ENCODE data around the gene DUSP28. TPM values are rescaled to one million over a fixed set of nuclear protein-coding genes. Genes with fewer than 3 reads are reported as not detected.

DUSP28 gene
- total RNA-seq, 1 experiment from 2014 or later, result 10.7 TPM

DNA sequence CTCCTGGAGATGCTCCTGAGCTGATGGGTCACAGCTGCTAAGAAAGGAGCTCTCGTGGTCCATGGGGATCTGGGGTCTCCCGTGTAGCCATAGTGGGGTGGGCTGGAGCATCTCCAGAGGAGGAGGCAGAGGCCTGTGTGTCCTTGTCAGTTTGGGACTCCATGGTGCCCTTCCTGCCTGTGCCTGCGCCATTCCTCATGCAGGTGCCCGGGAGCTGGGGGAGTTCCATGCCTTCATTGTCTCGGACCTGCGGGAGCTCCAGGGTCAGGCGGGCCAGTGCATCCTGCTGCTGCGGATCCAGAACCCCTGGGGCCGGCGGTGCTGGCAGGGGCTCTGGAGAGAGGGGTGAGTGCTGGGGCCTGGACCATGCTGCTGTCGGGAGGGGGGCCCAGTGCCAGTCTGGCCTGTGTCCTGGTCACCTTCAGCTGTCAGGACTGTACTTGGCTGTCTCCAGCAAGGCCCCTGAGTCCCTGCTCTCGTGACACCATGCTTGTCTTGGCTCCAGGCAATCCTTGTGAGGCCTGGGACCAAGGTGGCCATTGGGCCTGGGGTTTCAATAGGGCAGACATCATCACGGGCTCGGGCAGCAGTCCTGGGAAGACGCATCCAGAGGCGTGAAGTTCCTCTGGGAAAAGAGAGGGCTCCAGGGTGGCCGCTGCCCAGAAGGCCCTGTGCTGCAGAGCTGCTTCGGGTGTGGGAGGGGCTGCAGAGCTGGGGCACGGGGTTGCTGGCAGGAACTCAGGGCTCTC lies 33.7 kb downstream of the DUSP28 start:
- no peak for DNase-seq (ENCODE audit: low read depth, low spot score)
- no peaks in the 10 kb centered on the region for H3K9me3 ChIP-seq (ENCODE audit: control insufficient read depth, insufficient read depth, low read depth, low read length)
- H3K27ac ChIP-seq (ENCODE audit: low read length), result no peak overlapping the region
- no peak overlapping the region for H3K4me3 ChIP-seq (ENCODE audit: low read depth in 2 of 2, low read length in 2 of 2)
- ChIA-PET CTCF (no interaction called here), POLR2A (no interaction called here)
- H3K27me3 ChIP-seq (ENCODE audit: control insufficient read depth, insufficient read depth, low read length), result no peaks in the 10 kb centered on the region
- in situ Hi-C loops (cut with HindIII; ENCODE audit: low pct_unique_long_range_greater_than_20kb, low sequenced_read_pairs) (no loop called here), intact Hi-C loops (cut with micrococcal nuclease; ENCODE audit: unreplicated experiment) (no loop called here)
- no TSS peak for BruUV-seq (replicated peaks)
- TF ChIP-seq SIN3A (IDR thresholded peaks at IDR 0.05; ENCODE audit: borderline replicate concordance, insufficient read depth, low read depth, low read length) (no peak), TCF7L2 (IDR thresholded peaks at IDR 0.05; ENCODE audit: low read depth, low read length) (no peak), POLR2AphosphoS5 (IDR thresholded peaks at IDR 0.05; ENCODE audit: low read depth, low read length) (no peak)
- TF ChIP-seq, protein P1, sequence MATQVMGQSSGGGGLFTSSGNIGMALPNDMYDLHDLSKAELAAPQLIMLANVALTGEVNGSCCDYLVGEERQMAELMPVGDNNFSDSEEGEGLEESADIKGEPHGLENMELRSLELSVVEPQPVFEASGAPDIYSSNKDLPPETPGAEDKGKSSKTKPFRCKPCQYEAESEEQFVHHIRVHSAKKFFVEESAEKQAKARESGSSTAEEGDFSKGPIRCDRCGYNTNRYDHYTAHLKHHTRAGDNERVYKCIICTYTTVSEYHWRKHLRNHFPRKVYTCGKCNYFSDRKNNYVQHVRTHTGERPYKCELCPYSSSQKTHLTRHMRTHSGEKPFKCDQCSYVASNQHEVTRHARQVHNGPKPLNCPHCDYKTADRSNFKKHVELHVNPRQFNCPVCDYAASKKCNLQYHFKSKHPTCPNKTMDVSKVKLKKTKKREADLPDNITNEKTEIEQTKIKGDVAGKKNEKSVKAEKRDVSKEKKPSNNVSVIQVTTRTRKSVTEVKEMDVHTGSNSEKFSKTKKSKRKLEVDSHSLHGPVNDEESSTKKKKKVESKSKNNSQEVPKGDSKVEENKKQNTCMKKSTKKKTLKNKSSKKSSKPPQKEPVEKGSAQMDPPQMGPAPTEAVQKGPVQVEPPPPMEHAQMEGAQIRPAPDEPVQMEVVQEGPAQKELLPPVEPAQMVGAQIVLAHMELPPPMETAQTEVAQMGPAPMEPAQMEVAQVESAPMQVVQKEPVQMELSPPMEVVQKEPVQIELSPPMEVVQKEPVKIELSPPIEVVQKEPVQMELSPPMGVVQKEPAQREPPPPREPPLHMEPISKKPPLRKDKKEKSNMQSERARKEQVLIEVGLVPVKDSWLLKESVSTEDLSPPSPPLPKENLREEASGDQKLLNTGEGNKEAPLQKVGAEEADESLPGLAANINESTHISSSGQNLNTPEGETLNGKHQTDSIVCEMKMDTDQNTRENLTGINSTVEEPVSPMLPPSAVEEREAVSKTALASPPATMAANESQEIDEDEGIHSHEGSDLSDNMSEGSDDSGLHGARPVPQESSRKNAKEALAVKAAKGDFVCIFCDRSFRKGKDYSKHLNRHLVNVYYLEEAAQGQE (IDR thresholded peaks at IDR 0.05; ENCODE audit: insufficient read depth in 1 of 2, low read depth in 2 of 2, low read length in 1 of 2), result no peak
- TF ChIP-seq, protein P2, sequence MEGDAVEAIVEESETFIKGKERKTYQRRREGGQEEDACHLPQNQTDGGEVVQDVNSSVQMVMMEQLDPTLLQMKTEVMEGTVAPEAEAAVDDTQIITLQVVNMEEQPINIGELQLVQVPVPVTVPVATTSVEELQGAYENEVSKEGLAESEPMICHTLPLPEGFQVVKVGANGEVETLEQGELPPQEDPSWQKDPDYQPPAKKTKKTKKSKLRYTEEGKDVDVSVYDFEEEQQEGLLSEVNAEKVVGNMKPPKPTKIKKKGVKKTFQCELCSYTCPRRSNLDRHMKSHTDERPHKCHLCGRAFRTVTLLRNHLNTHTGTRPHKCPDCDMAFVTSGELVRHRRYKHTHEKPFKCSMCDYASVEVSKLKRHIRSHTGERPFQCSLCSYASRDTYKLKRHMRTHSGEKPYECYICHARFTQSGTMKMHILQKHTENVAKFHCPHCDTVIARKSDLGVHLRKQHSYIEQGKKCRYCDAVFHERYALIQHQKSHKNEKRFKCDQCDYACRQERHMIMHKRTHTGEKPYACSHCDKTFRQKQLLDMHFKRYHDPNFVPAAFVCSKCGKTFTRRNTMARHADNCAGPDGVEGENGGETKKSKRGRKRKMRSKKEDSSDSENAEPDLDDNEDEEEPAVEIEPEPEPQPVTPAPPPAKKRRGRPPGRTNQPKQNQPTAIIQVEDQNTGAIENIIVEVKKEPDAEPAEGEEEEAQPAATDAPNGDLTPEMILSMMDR (IDR thresholded peaks at IDR 0.05), result no peak
- H3K36me3 ChIP-seq (ENCODE audit: control insufficient read depth, insufficient read depth, low read length), result no peaks in the 10 kb centered on the region
- no peak for ATAC-seq
- 0 out of 2 replicates have a peak, but pooled peaks cover 1% of the 10 kb centered on the region for H3K4me1 ChIP-seq (ENCODE audit: control insufficient read depth, insufficient read depth, low read length)

DNA sequence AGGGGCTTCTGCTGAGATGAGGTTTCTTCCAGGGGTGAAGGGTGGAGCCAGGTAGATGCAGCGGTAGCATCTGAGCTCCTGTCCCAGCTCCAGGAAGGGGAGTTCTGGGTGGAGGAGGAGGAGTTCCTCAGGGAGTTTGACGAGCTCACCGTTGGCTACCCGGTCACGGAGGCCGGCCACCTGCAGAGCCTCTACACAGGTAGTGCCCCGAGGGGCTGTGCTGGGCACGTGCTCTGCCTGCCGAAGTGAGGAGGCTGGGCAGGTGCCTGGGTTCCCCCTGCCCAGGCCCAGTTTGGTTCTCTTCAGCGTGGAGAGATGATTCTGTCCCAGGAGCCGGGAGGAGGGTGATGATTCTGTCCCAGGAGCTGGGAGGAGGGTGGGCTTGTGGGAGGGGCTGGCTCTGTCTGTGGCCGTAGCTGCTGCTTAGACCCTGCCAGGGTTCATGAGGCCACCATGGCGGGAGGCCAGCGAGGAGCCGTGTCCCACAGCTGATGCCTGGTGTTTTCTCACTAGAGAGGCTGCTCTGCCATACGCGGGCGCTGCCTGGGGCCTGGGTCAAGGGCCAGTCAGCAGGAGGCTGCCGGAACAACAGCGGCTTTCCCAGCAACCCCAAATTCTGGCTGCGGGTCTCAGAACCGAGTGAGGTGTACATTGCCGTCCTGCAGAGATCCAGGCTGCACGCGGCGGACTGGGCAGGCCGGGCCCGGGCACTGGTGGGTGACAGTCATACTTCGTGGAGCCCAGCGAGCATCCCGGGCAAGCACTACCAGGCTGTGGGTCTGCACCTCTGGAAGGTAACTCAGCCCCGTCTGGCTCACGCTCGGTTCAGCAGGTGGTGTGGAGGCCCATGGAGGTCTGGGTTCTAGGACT lies 34.6 kb downstream of the DUSP28 start:
- ATAC-seq (no peak), DNase-seq (ENCODE audit: low read depth, low spot score) (no peak)
- H3K4me1 ChIP-seq (ENCODE audit: control insufficient read depth, insufficient read depth, low read length), result no peaks in the 10 kb centered on the region
- intact Hi-C loops (cut with micrococcal nuclease; ENCODE audit: unreplicated experiment), result no loop called here
- ChIA-PET POLR2A (no interaction called here), CTCF (no interaction called here)
- no peaks in the 10 kb centered on the region for H3K27me3 ChIP-seq (ENCODE audit: control insufficient read depth, insufficient read depth, low read length)
- no peak overlapping the region for H3K27ac ChIP-seq (ENCODE audit: low read length)
- in situ Hi-C loops (cut with HindIII; ENCODE audit: low pct_unique_long_range_greater_than_20kb, low sequenced_read_pairs), result no loop called here
- no TSS peak for BruUV-seq (replicated peaks)
- TF ChIP-seq SIN3A (IDR thresholded peaks at IDR 0.05; ENCODE audit: borderline replicate concordance, insufficient read depth, low read depth, low read length) (no peak), TCF7L2 (IDR thresholded peaks at IDR 0.05; ENCODE audit: low read depth, low read length) (no peak), POLR2AphosphoS5 (IDR thresholded peaks at IDR 0.05; ENCODE audit: low read depth, low read length) (no peak)
- TF ChIP-seq, protein P1 (IDR thresholded peaks at IDR 0.05; ENCODE audit: insufficient read depth in 1 of 2, low read depth in 2 of 2, low read length in 1 of 2), result no peak
- TF ChIP-seq, protein P2 (IDR thresholded peaks at IDR 0.05), result no peak
- H3K9me3 ChIP-seq (ENCODE audit: control insufficient read depth, insufficient read depth, low read depth, low read length), result no peaks in the 10 kb centered on the region
- H3K4me3 ChIP-seq (ENCODE audit: low read depth in 2 of 2, low read length in 2 of 2), result no peak overlapping the region
- no peaks in the 10 kb centered on the region for H3K36me3 ChIP-seq (ENCODE audit: control insufficient read depth, insufficient read depth, low read length)

Data from Panc1 (cell line).